Uterus (tissue), 4 donors: ENCODE results near the gene CEP131. TPM values are rescaled to one million over a fixed set of nuclear protein-coding genes. Genes with fewer than 3 reads are reported as not detected.

Source experiments
- DNase-seq, 2 donors: peaks; one replicate each; pipeline ENCODE4 v3.0.0-alpha.2; 2019 to 2020
- H3K27ac ChIP-seq, 2 donors: fragments of 200-600 bp; sonication (generic); 1 replicate in 1 of 2; 2 replicates in 1 of 2; pipeline ENCODE4 v1.5.1; 2016 to 2018
- H3K27me3 ChIP-seq, 2 donors: fragments of 200-600 bp; sonication (generic); one replicate each; pipeline ENCODE4 v1.5.1; 2018 to 2019; ENCODE audit warnings: control low read depth in 1 of 2
- H3K36me3 ChIP-seq, 2 donors: fragments of 200-600 bp; sonication (generic); one replicate each; pipeline ENCODE4 v1.5.1; 2019; ENCODE audit warnings: control low read depth in 1 of 2
- H3K4me1 ChIP-seq, 2 donors: fragments of 200-600 bp; sonication (generic); one replicate each; pipeline ENCODE4 v1.5.1; 2018 to 2019; ENCODE audit warnings: control low read depth in 1 of 2
- H3K4me3 ChIP-seq, 2 donors: fragments of 200-600 bp; sonication (generic); 1 replicate in 1 of 2; 2 replicates in 1 of 2; pipeline ENCODE4 v1.5.1; 2018 to 2019; ENCODE audit warnings: mild to moderate bottlenecking in 1 of 2
- H3K9me3 ChIP-seq, 2 donors: fragments of 200-600 bp; sonication (generic); one replicate each; pipeline ENCODE4 v1.5.1; 2019; ENCODE audit warnings: control low read depth in 1 of 2
- POLR2A ChIP-seq, 2 donors: fragments of 450-650 bp; IDR thresholded peaks; one replicate each; pipeline ENCODE4 v1.6.1; 2016; ENCODE audit warnings: antibody characterized with exemption in 2 of 2, mild to moderate bottlenecking in 1 of 2, moderate library complexity in 1 of 2
- intact Hi-C: fragments of 100-400 bp; cut with DNase I; formaldehyde crosslinking; loops from one replicate; pipeline ENCODE4 v1.15.1; 2023; ENCODE audit warnings: low total_unique reads
- total RNA-seq, 4 donors: library from RNA; depleted of rRNA in 3 of 4; stranded (reverse); fragments of >200 nt in 3 of 4; gene quantifications; one replicate each; pipeline versions ENCODE4 v1.1.0 to v1.2.4, GENCODE V29; 2014 to 2023
- TF ChIP-seq, protein P1 (sequence below), 4 experiments: fragments of 200-600 bp in 2 of 4; fragments of 450-650 bp in 2 of 4; sonication (generic) in 2 of 4; IDR thresholded peaks; one replicate each; pipeline ENCODE4 v1.5.1; 2016 to 2019; ENCODE audit warnings: antibody characterized with exemption in 4 of 4, mild to moderate bottlenecking in 2 of 4, moderate library complexity in 1 of 4
- donor health status: DM: yes; HTN: yes; CAD: no.

Gene CEP131
- total RNA-seq, 4 donors from 2014 or later, result 2.9 to 13.3 (median 10.0) TPM

DNA sequence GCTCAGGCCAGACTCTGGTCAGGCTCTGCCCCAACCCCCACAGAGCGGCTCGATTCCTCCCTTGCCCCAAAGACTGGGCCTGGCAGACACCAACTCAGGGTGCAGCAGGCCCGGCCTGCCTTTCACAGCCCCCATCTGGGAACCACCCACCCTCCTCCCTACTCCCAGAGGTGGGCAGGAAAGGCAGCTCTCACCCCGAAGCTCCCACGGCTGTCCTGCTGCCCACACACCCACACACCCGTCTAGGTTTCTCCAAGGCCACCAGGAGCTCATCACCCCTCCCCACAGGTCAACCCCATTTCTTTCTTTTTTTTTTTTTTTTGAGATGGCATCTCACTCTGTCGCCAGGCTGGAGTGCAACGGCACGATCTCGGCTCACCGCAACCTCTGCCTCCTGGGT lies 3.8 kb downstream of the CEP131 start:
- Histone ChIP-seq H3K9me3 (no peaks in the 10 kb centered on the region), H3K36me3 (no peaks in the 10 kb centered on the region), H3K27me3 (no peaks in the 10 kb centered on the region), H3K4me1 (peaks cover 6 to 7% of the 10 kb centered on the region in 2 donors), H3K27ac (no peak overlapping the region), H3K4me3 (no peak overlapping the region)
- no peak for DNase-seq
- intact Hi-C loops, result no loop called here
- TF ChIP-seq, protein P1, sequence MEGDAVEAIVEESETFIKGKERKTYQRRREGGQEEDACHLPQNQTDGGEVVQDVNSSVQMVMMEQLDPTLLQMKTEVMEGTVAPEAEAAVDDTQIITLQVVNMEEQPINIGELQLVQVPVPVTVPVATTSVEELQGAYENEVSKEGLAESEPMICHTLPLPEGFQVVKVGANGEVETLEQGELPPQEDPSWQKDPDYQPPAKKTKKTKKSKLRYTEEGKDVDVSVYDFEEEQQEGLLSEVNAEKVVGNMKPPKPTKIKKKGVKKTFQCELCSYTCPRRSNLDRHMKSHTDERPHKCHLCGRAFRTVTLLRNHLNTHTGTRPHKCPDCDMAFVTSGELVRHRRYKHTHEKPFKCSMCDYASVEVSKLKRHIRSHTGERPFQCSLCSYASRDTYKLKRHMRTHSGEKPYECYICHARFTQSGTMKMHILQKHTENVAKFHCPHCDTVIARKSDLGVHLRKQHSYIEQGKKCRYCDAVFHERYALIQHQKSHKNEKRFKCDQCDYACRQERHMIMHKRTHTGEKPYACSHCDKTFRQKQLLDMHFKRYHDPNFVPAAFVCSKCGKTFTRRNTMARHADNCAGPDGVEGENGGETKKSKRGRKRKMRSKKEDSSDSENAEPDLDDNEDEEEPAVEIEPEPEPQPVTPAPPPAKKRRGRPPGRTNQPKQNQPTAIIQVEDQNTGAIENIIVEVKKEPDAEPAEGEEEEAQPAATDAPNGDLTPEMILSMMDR (IDR thresholded peaks at IDR 0.05), result no peak

DNA sequence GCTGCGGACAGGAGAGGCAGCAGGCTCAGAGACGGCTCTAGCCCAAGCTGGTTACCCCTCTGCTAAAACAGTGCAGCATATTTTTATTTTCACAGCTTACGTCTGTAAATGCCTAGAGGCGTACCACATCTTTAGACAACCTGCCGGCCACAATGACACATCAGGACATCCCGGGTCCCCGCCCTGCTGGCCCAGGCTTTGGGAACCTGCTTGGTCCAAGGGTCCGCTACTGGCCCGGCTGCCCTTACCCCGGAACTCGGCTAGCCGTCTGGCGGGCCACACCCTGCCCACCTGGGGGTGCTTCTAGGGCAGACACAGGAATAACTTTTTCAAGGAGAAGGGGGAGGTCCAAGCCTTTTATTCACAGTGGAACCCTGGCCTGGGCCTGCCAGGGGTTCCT lies 4.3 kb downstream of the CEP131 start:
- Histone ChIP-seq H3K4me3 (no peak overlapping the region), H3K27ac (no peak overlapping the region), H3K36me3 (no peaks in the 10 kb centered on the region), H3K27me3 (no peaks in the 10 kb centered on the region), H3K4me1 (peaks cover 6 to 7% of the 10 kb centered on the region in 2 donors), H3K9me3 (no peaks in the 10 kb centered on the region)
- TF ChIP-seq, protein P1 (IDR thresholded peaks at IDR 0.05), result no peak
- no peak for TF ChIP-seq POLR2A (IDR thresholded peaks at IDR 0.05)
- no peak for DNase-seq
- intact Hi-C loops, result no loop called here

DNA sequence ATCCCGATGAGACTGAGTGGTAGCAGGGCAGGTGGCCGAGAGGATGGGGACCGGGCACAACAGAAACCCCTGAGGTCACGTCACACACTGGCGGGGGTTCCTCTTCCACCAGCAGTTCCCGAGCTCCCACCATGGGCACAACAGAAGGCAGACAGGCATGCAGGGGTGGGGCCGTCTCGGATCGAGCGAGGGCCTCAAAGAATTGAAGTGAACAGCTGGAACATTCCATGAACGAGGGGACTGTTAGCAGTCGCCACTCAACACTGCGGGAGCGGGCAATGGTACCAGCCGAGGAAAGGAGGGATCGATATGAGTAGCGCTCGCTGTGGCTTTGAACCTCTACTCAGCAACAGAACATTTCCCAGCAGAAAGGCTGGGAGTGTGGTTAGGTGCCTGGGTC lies 5.3 kb downstream of the CEP131 start:
- H3K4me3 ChIP-seq, result no peak overlapping the region
- H3K36me3 ChIP-seq, result no peaks in the 10 kb centered on the region
- TF ChIP-seq, protein P1 (IDR thresholded peaks at IDR 0.05), result no peak
- TF ChIP-seq POLR2A (IDR thresholded peaks at IDR 0.05), result no peak

DNA sequence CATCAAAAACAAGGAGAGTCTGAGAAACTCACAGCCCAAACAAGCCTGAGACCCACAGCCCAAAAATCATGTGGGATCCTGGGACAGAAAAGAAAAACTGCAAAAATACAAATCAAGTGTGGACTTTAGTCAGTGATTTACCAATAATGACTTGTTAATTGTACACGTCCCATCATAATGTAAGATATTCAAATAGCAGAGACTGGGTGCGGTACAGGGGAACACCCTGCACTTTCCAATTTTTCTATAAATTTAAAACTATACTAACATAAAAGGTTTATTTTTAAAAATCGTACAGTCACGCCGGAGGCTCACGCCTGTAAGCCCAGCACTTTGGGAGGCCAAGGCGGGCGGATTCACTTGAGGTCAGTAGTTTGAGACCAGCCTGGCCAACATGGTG lies 8.8 kb downstream of the CEP131 start:
- no peaks in the 10 kb centered on the region for H3K27me3 ChIP-seq
- TF ChIP-seq POLR2A (IDR thresholded peaks at IDR 0.05), result no peak
- TF ChIP-seq, protein P1 (IDR thresholded peaks at IDR 0.05), result no peak
- H3K4me1 ChIP-seq, result no peaks in the 10 kb centered on the region
- H3K9me3 ChIP-seq, result no peaks in the 10 kb centered on the region
- no peak overlapping the region for H3K27ac ChIP-seq
- no peak overlapping the region for H3K4me3 ChIP-seq
- no peak for DNase-seq
- intact Hi-C loops, result no loop called here
- H3K36me3 ChIP-seq, result no peaks in the 10 kb centered on the region

More for the DNA sequence above, 5.3 kb downstream of the CEP131 start:
- H3K27me3 ChIP-seq, result no peaks in the 10 kb centered on the region
- peaks cover 6 to 7% of the 10 kb centered on the region in 2 donors for H3K4me1 ChIP-seq
- no peak for DNase-seq
- H3K9me3 ChIP-seq, result no peaks in the 10 kb centered on the region
- intact Hi-C loops, result no loop called here
- no peak overlapping the region for H3K27ac ChIP-seq

DNA sequence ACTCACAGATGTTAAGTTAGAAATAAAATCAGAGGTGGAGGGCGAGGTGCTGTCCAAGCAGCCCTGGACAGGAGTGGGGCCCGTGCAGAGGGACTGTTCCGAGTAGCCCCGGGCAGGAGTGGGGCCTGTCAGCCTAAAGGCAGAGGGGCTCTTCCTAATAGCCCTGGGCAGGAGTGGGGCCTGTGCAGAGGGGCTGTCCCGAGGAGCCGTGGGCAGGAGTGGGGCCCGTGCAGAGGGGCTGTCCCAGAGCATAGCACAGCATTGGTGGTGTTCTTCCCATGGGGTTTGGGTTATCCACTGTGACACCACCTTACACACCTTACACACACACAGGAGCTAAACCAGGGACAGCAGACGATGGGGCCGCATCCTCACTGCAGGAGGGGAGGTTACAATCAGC lies 10.4 kb downstream of the CEP131 start:
- H3K9me3 ChIP-seq, result no peaks in the 10 kb centered on the region

More for the DNA sequence above, 10.4 kb downstream of the CEP131 start:
- TF ChIP-seq, protein P1 (IDR thresholded peaks at IDR 0.05), result no peak
- TF ChIP-seq POLR2A (IDR thresholded peaks at IDR 0.05), result no peak
- H3K27ac ChIP-seq, result no peak overlapping the region
- H3K4me1 ChIP-seq, result no peaks in the 10 kb centered on the region
- no peaks in the 10 kb centered on the region for H3K36me3 ChIP-seq
- intact Hi-C loops, result no loop called here
- H3K27me3 ChIP-seq, result no peaks in the 10 kb centered on the region
- DNase-seq, result no peak
- no peak overlapping the region for H3K4me3 ChIP-seq
